ENCODE data around the gene MAP3K8. TPM values are rescaled to one million over a fixed set of nuclear protein-coding genes. Genes with fewer than 3 reads are reported as not detected.
A peak's percentile ranks its signal among the peaks of the same experiment; 100 is the strongest.

MAP3K8 gene
- total and polyA plus RNA-seq, 9 of the 15 experiments (the other 6 are each of a cell fraction or from before 2014, with no cell fraction given): 6.9 to 23.6 (median 13.6) TPM

- no TSS peak for BruUV-seq (replicated peaks)
- POLR2A ChIA-PET: interaction anchor here (1.2 kb wide), 1 partner anchor 23 kb away, joined by 3 read pairs; no protein-coding TSS in a partner anchor
- Histone ChIP-seq H3K4me3 (no peak overlapping the region), H3K9ac (ENCODE audit: insufficient read depth in 1 of 2, low read depth in 2 of 2, low read length in 2 of 2) (no peak overlapping the region), H3K36me3 (ENCODE audit: control insufficient read depth, insufficient read depth, low read length) (no peaks in the 10 kb centered on the region), H4K20me1 (replicated peaks; ENCODE audit: control insufficient read depth, insufficient read depth, low read length) (no peaks in the 10 kb centered on the region), H3K9me3 (replicated peaks; ENCODE audit: control insufficient read depth, insufficient read depth, low read depth, low read length) (no peaks in the 10 kb centered on the region), H3K9me1 (ENCODE audit: control insufficient read depth, insufficient read depth, low read length) (no peaks in the 10 kb centered on the region), H3K27ac (ENCODE audit: extremely low read depth, low read depth, low read length) (no peak overlapping the region), H3K4me2 (ENCODE audit: insufficient read depth, low read length) (no peak overlapping the region), H3K27me3 (ENCODE audit: control insufficient read depth in 2 of 2, insufficient read depth in 2 of 2, low read length in 2 of 2) (no peaks in the 10 kb centered on the region), H3K4me1 (replicated peaks in 1 of 2; ENCODE audit: control insufficient read depth in 2 of 2, insufficient read depth in 2 of 2, low read length in 2 of 2) (peaks cover 2 to 13% of the 10 kb centered on the region in 2 experiments; a peak in 3 of 5 replicates), H2AFZ (ENCODE audit: low read depth, low read length) (no peak overlapping the region), H3K79me2 (ENCODE audit: control insufficient read depth, insufficient read depth, low read length) (no peaks in the 10 kb centered on the region)
- in situ Hi-C loops (cut with MboI): loop anchor here (10.0 kb wide), 1 partner anchor 395 kb away; no protein-coding TSS in a partner anchor
- intact Hi-C loops (cut with micrococcal nuclease): no loop called here
- 0% methylated on average over 1 of the region's 1 CpG for WGBS (ENCODE audit: insufficient coverage, low coverage, missing lambda C conversion rate)
- ATAC-seq (no peak), DNase-seq (ENCODE audit: extremely low read depth in 1 of 4, low spot score in 3 of 4) (no peak), FAIRE-seq (peak; percentile 46)
- CTCF ChIA-PET (ENCODE audit: low intra/inter-chr PET ratio): no interaction called here
- TF ChIP-seq NFE2 (IDR thresholded peaks at IDR 0.05; ENCODE audit: low read depth): no peak
- no peak for TF ChIP-seq ETV6 (IDR thresholded peaks at IDR 0.05; ENCODE audit: borderline replicate concordance in 1 of 2, low read depth in 2 of 2, low read length in 1 of 2)
- no peak for TF ChIP-seq ETV6 (CRISPR knock-in tag; IDR thresholded peaks at IDR 0.05; ENCODE audit: borderline replicate concordance)
- no peak for TF ChIP-seq FOSL1 (tag; conservative IDR thresholded peaks at IDR 0.05)
- TF ChIP-seq CBFB (CRISPR knock-in tag; IDR thresholded peaks at IDR 0.05): no peak
- peak; percentile 75 for TF ChIP-seq C11orf30 (IDR thresholded peaks at IDR 0.05; ENCODE audit: low read depth)
- TF ChIP-seq MAFF (IDR thresholded peaks at IDR 0.05; ENCODE audit: low read length): peak; percentile 72
- TF ChIP-seq, protein P1, sequence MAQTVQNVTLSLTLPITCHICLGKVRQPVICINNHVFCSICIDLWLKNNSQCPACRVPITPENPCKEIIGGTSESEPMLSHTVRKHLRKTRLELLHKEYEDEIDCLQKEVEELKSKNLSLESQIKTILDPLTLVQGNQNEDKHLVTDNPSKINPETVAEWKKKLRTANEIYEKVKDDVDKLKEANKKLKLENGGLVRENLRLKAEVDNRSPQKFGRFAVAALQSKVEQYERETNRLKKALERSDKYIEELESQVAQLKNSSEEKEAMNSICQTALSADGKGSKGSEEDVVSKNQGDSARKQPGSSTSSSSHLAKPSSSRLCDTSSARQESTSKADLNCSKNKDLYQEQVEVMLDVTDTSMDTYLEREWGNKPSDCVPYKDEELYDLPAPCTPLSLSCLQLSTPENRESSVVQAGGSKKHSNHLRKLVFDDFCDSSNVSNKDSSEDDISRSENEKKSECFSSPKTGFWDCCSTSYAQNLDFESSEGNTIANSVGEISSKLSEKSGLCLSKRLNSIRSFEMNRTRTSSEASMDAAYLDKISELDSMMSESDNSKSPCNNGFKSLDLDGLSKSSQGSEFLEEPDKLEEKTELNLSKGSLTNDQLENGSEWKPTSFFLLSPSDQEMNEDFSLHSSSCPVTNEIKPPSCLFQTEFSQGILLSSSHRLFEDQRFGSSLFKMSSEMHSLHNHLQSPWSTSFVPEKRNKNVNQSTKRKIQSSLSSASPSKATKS (CRISPR knock-in tag; IDR thresholded peaks at IDR 0.05): no peak
- TF ChIP-seq RBM15 (IDR thresholded peaks at IDR 0.05; ENCODE audit: insufficient read depth, low read length): no peak
- no peak for TF ChIP-seq CREB3 (tag; conservative IDR thresholded peaks at IDR 0.05; ENCODE audit: low read depth)
- no peak for TF ChIP-seq REST (IDR thresholded peaks at IDR 0.05; ENCODE audit: borderline replicate concordance)
- TF ChIP-seq REST (CRISPR knock-in tag; IDR thresholded peaks at IDR 0.05; ENCODE audit: low read depth): no peak
Measured at GRCh38 chr10:30389543-30389942, 44.4 kb upstream of the MAP3K8 start.
